Measurements from ENCODE around the gene ITFG1. TPM values are rescaled to one million over a fixed set of nuclear protein-coding genes. Genes with fewer than 3 reads are reported as not detected.
"Not testable (repeated sequence)": the region's sequence is repeated elsewhere in the genome, so short reads cannot be mapped to it uniquely, and the experiment has no call there.

The ITFG1 gene
- total RNA-seq, 1 experiment from 2014 or later: 27.5 TPM

GRCh38 chr16:47229053-47230050, 231.5 kb downstream of the ITFG1 start:
- no peak overlapping the region for H3K27ac ChIP-seq
- DNase-seq: no peak
- H3K4me1 ChIP-seq: no peaks in the 10 kb centered on the region
- H3K9me3 ChIP-seq (replicated peaks): no peaks in the 10 kb centered on the region
- H3K36me3 ChIP-seq: no peaks in the 10 kb centered on the region
- no peak overlapping the region for H3K4me3 ChIP-seq
- no peaks in the 10 kb centered on the region for H3K27me3 ChIP-seq

- H3K36me3 ChIP-seq: no peaks in the 10 kb centered on the region
- no peak overlapping the region for H3K4me3 ChIP-seq
- H3K27ac ChIP-seq: no peak overlapping the region
- no peaks in the 10 kb centered on the region for H3K27me3 ChIP-seq
- no peaks in the 10 kb centered on the region for H3K9me3 ChIP-seq (replicated peaks)
- no peaks in the 10 kb centered on the region for H3K4me1 ChIP-seq
- DNase-seq: no peak
These were observed 232.6 kb downstream of the ITFG1 start for GRCh38 chr16:47228241-47228640.

GRCh38 chr16:47213761-47214440, 247.0 kb downstream of the ITFG1 start:
- 0 out of 2 replicates have a peak, but pooled peaks cover 4% of the 10 kb centered on the region for H3K36me3 ChIP-seq
- DNase-seq: no peak
- no peak overlapping the region for H3K4me3 ChIP-seq
- H3K27me3 ChIP-seq: no peaks in the 10 kb centered on the region
- no peaks in the 10 kb centered on the region for H3K9me3 ChIP-seq (replicated peaks)
- no peaks in the 10 kb centered on the region for H3K4me1 ChIP-seq
- H3K27ac ChIP-seq: no peak overlapping the region

GRCh38 chr16:47211218-47211617, 249.6 kb downstream of the ITFG1 start:
- no peaks in the 10 kb centered on the region for H3K36me3 ChIP-seq
- H3K4me3 ChIP-seq: no peak overlapping the region
- no peak for DNase-seq
- no peaks in the 10 kb centered on the region for H3K4me1 ChIP-seq
- H3K27ac ChIP-seq: no peak overlapping the region
- no peaks in the 10 kb centered on the region for H3K9me3 ChIP-seq (replicated peaks)
- H3K27me3 ChIP-seq: no peaks in the 10 kb centered on the region

DNA sequence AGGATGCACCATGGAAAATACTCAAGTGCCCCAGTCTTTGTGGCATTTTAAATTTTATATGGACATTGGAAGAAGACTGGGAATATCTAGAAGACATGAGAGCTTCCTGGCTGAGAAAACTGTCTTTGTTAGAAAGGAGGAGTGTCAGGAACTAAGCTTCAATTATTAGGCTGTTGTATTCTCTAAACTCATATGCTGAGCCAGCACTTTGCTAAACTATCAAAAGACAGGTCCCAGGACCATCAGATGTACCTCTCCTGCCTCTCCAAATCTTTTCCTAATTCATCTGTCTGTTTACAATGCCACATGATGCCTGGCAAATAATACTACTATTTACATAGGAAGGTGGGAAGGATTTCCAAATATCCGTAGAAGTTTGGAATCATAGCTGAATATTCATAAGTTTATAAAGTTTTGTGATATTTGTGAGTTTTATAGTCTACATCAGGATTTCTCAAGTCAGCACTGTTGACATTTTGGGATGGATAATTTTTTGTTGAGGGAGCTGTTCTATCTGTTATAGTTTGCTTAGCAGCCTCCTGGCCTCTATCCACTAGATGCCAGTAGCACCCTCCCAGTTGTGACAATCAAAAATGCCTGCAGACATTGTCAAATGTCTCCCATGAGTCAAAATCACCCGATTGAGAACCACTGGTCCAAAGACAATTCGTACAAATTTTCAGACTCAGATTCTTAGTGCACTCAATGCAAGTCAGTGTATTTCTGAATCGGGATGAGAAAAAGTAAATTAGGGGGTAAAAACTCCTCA, 255.9 kb downstream of the ITFG1 start:
- Histone ChIP-seq H3K9me3 (replicated peaks) (no peaks in the 10 kb centered on the region), H3K27ac (no peak overlapping the region), H3K36me3 (no peaks in the 10 kb centered on the region), H3K4me3 (no peak overlapping the region), H3K27me3 (no peaks in the 10 kb centered on the region), H3K4me1 (no peaks in the 10 kb centered on the region)
- no peak for DNase-seq

GRCh38 chr16:47203433-47203832, 257.4 kb downstream of the ITFG1 start:
- not testable (repeated sequence) for H3K4me3 ChIP-seq; H3K27ac ChIP-seq; H3K27me3 ChIP-seq; H3K9me3 ChIP-seq (replicated peaks); H3K36me3 ChIP-seq; H3K4me1 ChIP-seq
- peak; percentile 23 to 53 for DNase-seq

DNA sequence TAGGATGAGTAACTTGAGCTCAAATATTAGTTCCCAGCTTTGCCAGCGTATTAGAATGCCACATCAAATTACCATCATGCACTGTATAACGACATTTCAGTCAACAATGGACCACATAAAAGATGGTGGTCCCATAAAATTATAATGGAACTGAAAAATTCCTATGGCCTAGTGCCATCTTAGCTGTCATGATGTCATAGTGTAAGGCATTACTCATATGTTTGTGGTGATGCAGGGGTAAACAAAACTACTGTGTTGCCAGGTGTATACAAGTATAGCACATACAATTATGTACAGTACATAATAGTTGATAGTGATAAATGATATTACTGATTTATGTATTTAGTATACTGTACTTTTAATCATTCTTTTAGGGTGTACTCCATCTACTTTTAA, 262.7 kb downstream of the ITFG1 start:
- Histone ChIP-seq H3K27ac (no peak overlapping the region), H3K36me3 (no peaks in the 10 kb centered on the region), H3K4me3 (no peak overlapping the region), H3K27me3 (no peaks in the 10 kb centered on the region), H3K9me3 (replicated peaks) (no peaks in the 10 kb centered on the region), H3K4me1 (peaks cover 3% of the 10 kb centered on the region; the same call in 1 of the 2 replicates)
- no peak for DNase-seq

GRCh38 chr16:47197536-47198179, 263.2 kb downstream of the ITFG1 start:
- H3K27ac ChIP-seq: no peak overlapping the region
- no peak for DNase-seq
- peaks cover 3% of the 10 kb centered on the region; the same call in 1 of the 2 replicates for H3K4me1 ChIP-seq
- no peaks in the 10 kb centered on the region for H3K27me3 ChIP-seq
- no peak overlapping the region for H3K4me3 ChIP-seq
- no peaks in the 10 kb centered on the region for H3K36me3 ChIP-seq
- H3K9me3 ChIP-seq (replicated peaks): no peaks in the 10 kb centered on the region

- H3K27me3 ChIP-seq: no peaks in the 10 kb centered on the region
- no peaks in the 10 kb centered on the region for H3K36me3 ChIP-seq
- H3K27ac ChIP-seq: no peak overlapping the region
- DNase-seq: peak; percentile 3 to 25
- H3K4me3 ChIP-seq: no peak overlapping the region
- no peaks in the 10 kb centered on the region for H3K9me3 ChIP-seq (replicated peaks)
- peaks cover 3% of the 10 kb centered on the region; the same call in 1 of the 2 replicates for H3K4me1 ChIP-seq
These were observed 264.4 kb downstream of the ITFG1 start for GRCh38 chr16:47196457-47196856.

DNA sequence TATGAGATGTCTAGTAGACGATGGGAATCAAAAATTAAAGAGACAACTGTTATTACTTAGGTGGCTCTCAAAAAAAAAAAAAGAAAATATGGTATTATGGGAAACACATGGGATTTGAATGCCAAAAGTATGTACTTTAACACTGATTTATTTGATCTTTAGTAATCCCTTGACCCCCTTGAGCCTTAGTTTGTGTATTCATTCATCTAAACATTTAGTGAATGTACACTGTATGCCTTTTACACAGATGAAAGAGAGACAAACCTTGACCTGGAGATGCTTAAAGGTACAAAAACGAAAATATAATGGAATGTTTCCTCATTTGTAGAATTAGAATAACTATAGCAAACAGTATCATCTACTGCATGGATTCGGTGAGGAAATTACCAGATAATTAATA, 278.5 kb downstream of the ITFG1 start:
- Histone ChIP-seq H3K4me3 (no peak overlapping the region), H3K27me3 (no peaks in the 10 kb centered on the region), H3K36me3 (no peaks in the 10 kb centered on the region), H3K27ac (no peak overlapping the region), H3K4me1 (no peaks in the 10 kb centered on the region), H3K9me3 (replicated peaks) (no peaks in the 10 kb centered on the region; the same call in 1 of the 2 replicates)
- DNase-seq: no peak

DNA sequence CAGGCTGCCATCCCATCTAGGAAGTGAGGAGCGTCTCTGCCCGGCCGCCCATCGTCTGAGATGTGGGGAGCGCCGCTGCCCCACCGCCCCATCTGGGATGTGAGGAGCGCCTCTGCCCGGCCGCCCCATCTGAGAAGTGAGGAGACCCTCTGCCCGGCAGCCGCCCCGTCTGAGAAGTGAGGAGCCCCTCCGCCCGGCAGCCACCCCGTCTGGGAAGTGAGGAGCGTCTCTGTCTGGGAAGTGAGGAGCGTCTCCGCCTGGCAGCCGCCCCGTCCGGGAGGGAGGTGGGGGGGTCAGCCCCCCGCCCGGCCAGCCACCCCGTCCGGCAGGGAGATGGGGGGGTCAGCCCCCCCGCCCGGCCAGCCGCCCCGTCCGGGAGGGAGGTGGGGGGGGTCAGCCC, 279.8 kb downstream of the ITFG1 start:
- not testable (repeated sequence) for H3K9me3 ChIP-seq (replicated peaks); H3K4me1 ChIP-seq; DNase-seq; H3K4me3 ChIP-seq; H3K27ac ChIP-seq; H3K27me3 ChIP-seq; H3K36me3 ChIP-seq

DNA sequence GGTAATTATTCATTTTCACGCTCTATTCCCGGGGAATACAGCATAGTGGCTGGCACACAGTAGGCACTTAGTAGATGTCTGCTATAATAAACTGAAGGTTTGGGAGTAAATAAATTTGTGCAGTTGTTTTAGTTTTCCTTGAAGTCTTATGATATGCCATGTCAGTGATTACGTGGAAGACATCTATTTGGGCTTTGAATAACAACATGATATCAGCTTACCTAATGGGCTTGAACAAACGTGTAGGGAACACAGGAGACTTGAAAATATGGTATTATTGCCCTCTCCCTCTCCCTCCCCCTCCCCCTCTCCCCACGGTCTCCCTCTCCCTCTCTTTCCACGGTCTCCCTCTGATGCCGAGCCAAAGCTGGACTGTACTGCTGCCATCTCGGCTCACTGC, 280.8 kb downstream of the ITFG1 start:
- Histone ChIP-seq H3K4me1 (no peaks in the 10 kb centered on the region), H3K36me3 (no peaks in the 10 kb centered on the region), H3K27ac (no peak overlapping the region), H3K4me3 (no peak overlapping the region), H3K27me3 (no peaks in the 10 kb centered on the region), H3K9me3 (replicated peaks) (no peaks in the 10 kb centered on the region; the same call in 1 of the 2 replicates)
- DNase-seq: no peak

DNA sequence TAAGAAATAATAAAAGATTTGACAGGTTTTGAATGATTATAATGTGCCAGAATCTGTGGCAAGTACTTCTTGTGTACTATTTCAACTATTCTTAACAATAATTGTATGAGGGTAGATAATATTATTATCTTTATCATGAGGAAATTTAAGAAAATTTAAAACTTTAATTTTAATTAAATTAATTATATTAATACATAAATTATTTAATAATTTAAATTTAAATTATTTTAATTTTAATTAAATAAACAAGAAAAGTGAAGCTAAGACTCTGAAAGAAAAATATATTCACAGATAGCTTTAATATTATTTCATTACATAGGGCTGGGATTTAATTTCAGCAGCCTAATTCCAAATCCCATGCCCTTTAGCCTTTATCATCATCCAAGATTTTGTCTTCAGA, 285.7 kb downstream of the ITFG1 start:
- no peaks in the 10 kb centered on the region for H3K4me1 ChIP-seq
- H3K27ac ChIP-seq: no peak overlapping the region
- no peak overlapping the region for H3K4me3 ChIP-seq
- no peaks in the 10 kb centered on the region for H3K27me3 ChIP-seq
- H3K36me3 ChIP-seq: no peaks in the 10 kb centered on the region
- DNase-seq: no peak
- H3K9me3 ChIP-seq (replicated peaks): no peaks in the 10 kb centered on the region; the same call in 1 of the 2 replicates

GRCh38 chr16:47162670-47163420, 298.0 kb downstream of the ITFG1 start:
- Histone ChIP-seq H3K27ac (no peak overlapping the region), H3K27me3 (no peaks in the 10 kb centered on the region), H3K4me3 (no peak overlapping the region), H3K36me3 (no peaks in the 10 kb centered on the region), H3K4me1 (no peaks in the 10 kb centered on the region), H3K9me3 (replicated peaks) (no peaks in the 10 kb centered on the region)
- no peak for DNase-seq

Data from SJCRH30 (cell line).